H1 (cell line): ENCODE measurements around the gene TSPAN15. TPM values are rescaled to one million over a fixed set of nuclear protein-coding genes. Genes with fewer than 3 reads are reported as not detected.

Experiments used
- CTCF ChIA-PET: fragments of 300-600 bp; sonication (Branson Sonifier 250); formaldehyde crosslinking; loops from one replicate; lab custom pipeline; 2021; ENCODE audit not compliant: partially characterized antibody; lab: Charles Lee
- POLR2A ChIA-PET: fragments of 300-600 bp; sonication (Branson Sonifier 250); formaldehyde crosslinking; loops from one replicate; lab custom pipeline; 2021; ENCODE audit warnings: inconsistent platforms; ENCODE audit not compliant: partially characterized antibody; lab: Charles Lee
- DNase-seq, 2 experiments: peaks; one replicate each; pipeline versions ENCODE4 v3.0.0 to v3.0.0-alpha.2; 2010 to 2022; ENCODE audit warnings: low spot score in 2 of 2, low read depth in 1 of 2, mixed read lengths in 1 of 2
- FAIRE-seq: peaks from 2 replicates; lab custom pipeline; 2011; peaks lifted over from hg19 to GRCh38; lab: Jason Lieb, UNC
- H2AFZ ChIP-seq: 2 replicates; pipeline ENCODE4 v1.8.1; 2012; ENCODE audit warnings: low read length, inconsistent platforms
- H2AK5ac ChIP-seq: 2 replicates; pipeline ENCODE4 v1.6.1; 2013; ENCODE audit warnings: low read depth, low read length
- H2BK120ac ChIP-seq: replicated peaks from 2 replicates; pipeline ENCODE3; 2013; ENCODE audit warnings: low read depth, low read length, inconsistent platforms
- H2BK12ac ChIP-seq: 2 replicates; pipeline ENCODE4 v1.6.1; 2013; ENCODE audit warnings: low read depth, low read length
- H2BK15ac ChIP-seq: 2 replicates; pipeline ENCODE4 v1.6.1; 2013; ENCODE audit warnings: low read length
- H2BK20ac ChIP-seq: 2 replicates; pipeline ENCODE4 v1.6.1; 2013; ENCODE audit warnings: low read length
- H2BK5ac ChIP-seq: 2 replicates; pipeline ENCODE4 v1.6.1; 2013; ENCODE audit warnings: low read depth, low read length
- H3K14ac ChIP-seq: 2 replicates; pipeline ENCODE4 v1.6.1; 2013; ENCODE audit warnings: inconsistent platforms; ENCODE audit not compliant: insufficient read length
- H3K18ac ChIP-seq: 2 replicates; pipeline ENCODE4 v1.6.1; 2013; ENCODE audit warnings: low read length; ENCODE audit errors: extremely low read depth
- H3K23ac ChIP-seq: 2 replicates; pipeline ENCODE4 v1.6.1; 2013; ENCODE audit warnings: inconsistent platforms; ENCODE audit not compliant: insufficient read length
- H3K23me2 ChIP-seq: 2 replicates; pipeline ENCODE4 v1.6.1; 2013; ENCODE audit warnings: low read depth, low read length
- H3K27ac ChIP-seq: 2 replicates; pipeline ENCODE4 v1.6.1; 2011; ENCODE audit warnings: low read depth, low read length, inconsistent platforms
- H3K27me3 ChIP-seq, 4 experiments: replicated peaks in 1 of 4; 1 replicate in 1 of 4; 2 replicates in 3 of 4; pipeline versions ENCODE4 v1.6.1 to v1.8.1; 2011 to 2013; ENCODE audit warnings: low read length in 3 of 4, mild to moderate bottlenecking in 3 of 4, inconsistent platforms in 2 of 4, mixed read lengths in 2 of 4, moderate library complexity in 1 of 4; ENCODE audit not compliant: control insufficient read depth in 3 of 4, insufficient read depth in 3 of 4; ENCODE audit errors: extremely low read depth in 1 of 4
- H3K36me3 ChIP-seq, 4 experiments: 2 replicates each; pipeline versions ENCODE4 v1.6.1 to v1.8.1; 2011 to 2013; ENCODE audit warnings: mild to moderate bottlenecking in 4 of 4, low read length in 3 of 4, moderate library complexity in 2 of 4, control low read depth in 1 of 4, inconsistent platforms in 1 of 4; ENCODE audit not compliant: insufficient read depth in 4 of 4, control insufficient read depth in 2 of 4
- H3K4ac ChIP-seq: replicated peaks from 2 replicates; pipeline ENCODE3; 2013; ENCODE audit warnings: low read length, low read depth, mixed read lengths, inconsistent platforms; ENCODE audit not compliant: insufficient read length
- H3K4me1 ChIP-seq, 4 experiments: replicated peaks in 1 of 4; 1 replicate in 1 of 4; 2 replicates in 3 of 4; pipeline versions ENCODE4 v1.6.1 to v1.8.1; 2011 to 2013; ENCODE audit warnings: low read length in 3 of 4, inconsistent platforms in 2 of 4, mixed read lengths in 1 of 4; ENCODE audit not compliant: insufficient read depth in 4 of 4, control insufficient read depth in 3 of 4
- H3K4me2 ChIP-seq, 2 experiments: 2 replicates each; pipeline versions ENCODE4 v1.6.1 to v1.8.1; 2011 to 2013; ENCODE audit warnings: low read depth in 2 of 2, low read length in 2 of 2, control low read depth in 1 of 2, inconsistent platforms in 1 of 2, mild to moderate bottlenecking in 1 of 2; ENCODE audit not compliant: insufficient read depth in 1 of 2
- H3K4me3 ChIP-seq, 4 experiments: fragments of 200-600, 300-600 bp in 1 of 4; sonication (generic), shearing (Covaris generic), sonication (Bioruptor Twin) in 1 of 4; 2 replicates each; pipeline versions ENCODE4 v1.5.1 to v1.8.1; 2011 to 2016; ENCODE audit warnings: low read length in 4 of 4, low read depth in 3 of 4, control low read depth in 2 of 4, inconsistent platforms in 2 of 4, mild to moderate bottlenecking in 2 of 4, mixed read lengths in 1 of 4, moderate library complexity in 1 of 4; ENCODE audit not compliant: insufficient read depth in 2 of 4; ENCODE audit errors: extremely low read depth in 1 of 4
- H3K56ac ChIP-seq: replicated peaks from 2 replicates; pipeline ENCODE3; 2013; ENCODE audit warnings: low read depth, mild to moderate bottlenecking, mixed read lengths, low read length, inconsistent platforms; ENCODE audit not compliant: insufficient read length
- H3K79me1 ChIP-seq: 2 replicates; pipeline ENCODE4 v1.6.1; 2013; ENCODE audit warnings: low read depth, low read length, control low read depth
- H3K79me2 ChIP-seq, 2 experiments: 2 replicates each; pipeline versions ENCODE4 v1.6.1 to v1.8.1; 2012 to 2013; ENCODE audit warnings: low read length in 2 of 2, mild to moderate bottlenecking in 2 of 2, inconsistent platforms in 1 of 2; ENCODE audit not compliant: insufficient read depth in 2 of 2, control insufficient read depth in 1 of 2
- H3K9ac ChIP-seq, 4 experiments: replicated peaks in 1 of 4; 1 replicate in 1 of 4; 2 replicates in 3 of 4; pipeline versions ENCODE4 v1.6.1 to v1.8.1; 2011 to 2013; ENCODE audit warnings: low read depth in 3 of 4, low read length in 3 of 4, control low read depth in 2 of 4, mild to moderate bottlenecking in 2 of 4, moderate library complexity in 2 of 4, inconsistent platforms in 1 of 4; ENCODE audit errors: extremely low read depth in 1 of 4
- H3K9me3 ChIP-seq, 2 experiments: 2 replicates each; pipeline versions ENCODE4 v1.6.1 to v1.8.1; 2012 to 2013; ENCODE audit warnings: mild to moderate bottlenecking in 2 of 2, moderate library complexity in 2 of 2, control low read depth in 1 of 2, inconsistent platforms in 1 of 2, low read depth in 1 of 2, low read length in 1 of 2, mixed read lengths in 1 of 2; ENCODE audit not compliant: insufficient read depth in 2 of 2
- H4K20me1 ChIP-seq, 2 experiments: replicated peaks in 1 of 2; 2 replicates each; pipeline versions ENCODE3 to v1.8.1; 2011 to 2013; ENCODE audit warnings: inconsistent platforms in 2 of 2, low read length in 2 of 2, mild to moderate bottlenecking in 1 of 2; ENCODE audit not compliant: insufficient read depth in 2 of 2, control insufficient read depth in 1 of 2
- H4K5ac ChIP-seq: 2 replicates; pipeline ENCODE4 v1.6.1; 2013; ENCODE audit warnings: low read length, low read depth, mixed read lengths, inconsistent platforms; ENCODE audit not compliant: insufficient read length
- H4K8ac ChIP-seq: 2 replicates; pipeline ENCODE4 v1.8.0; 2013; ENCODE audit warnings: mild to moderate bottlenecking, moderate library complexity, low read length, inconsistent platforms; ENCODE audit not compliant: insufficient read depth; ENCODE audit errors: extremely low read depth
- H4K91ac ChIP-seq: replicated peaks from 2 replicates; pipeline ENCODE3; 2013; ENCODE audit warnings: low read length, mixed read lengths, inconsistent platforms; ENCODE audit not compliant: insufficient read length
- BRCA1 ChIP-seq: IDR thresholded peaks from 2 replicates; pipeline ENCODE4 v1.6.1; 2012; ENCODE audit warnings: low read depth, low read length, improper control_type of control experiment
- WGBS, 2 experiments: shearing (Covaris generic) in 1 of 2; methylation state at CpG; one replicate each; pipeline versions ENCODE4 v1.1.6 to v1.1.7; 2013 to 2015; ENCODE audit warnings: low lambda C conversion rate in 2 of 2, mixed read lengths in 2 of 2, inconsistent platforms in 1 of 2, low coverage in 1 of 2, missing lambda C conversion rate in 1 of 2; ENCODE audit not compliant: insufficient replicate concordance in 2 of 2, insufficient coverage in 1 of 2, insufficient read length in 1 of 2; ENCODE audit errors: extremely low coverage in 1 of 2, missing lambda C conversion rate in 1 of 2; 5-methylcytosine and 5-hydroxymethylcytosine counted together
- polyA plus RNA-seq, 7 experiments: library from polyadenylated mRNA; depleted of rRNA in 3 of 7; stranded (reverse) in 5 of 7; unstranded in 2 of 7; fragments of >200 nt in 5 of 7; fragments of 200-250 nt in 2 of 7; gene quantifications; 1 replicate in 5 of 7; 2 replicates in 1 of 7; 4 replicates in 1 of 7; pipeline versions ENCODE4 v1.2.1 to v1.2.3, GENCODE V29; 2011 to 2013; ENCODE audit warnings: missing spikeins in 2 of 7, mixed read lengths in 2 of 7
- total RNA-seq: library from RNA; stranded (reverse); fragmentation: NEBNext Ultra II Directional; extraction: Animal tissue kit (Norgen Biotek cat#: 25700); gene quantifications from 2 replicates; pipeline ENCODE4 v1.2.1, GENCODE V29; 2021

The TSPAN15 gene
- total and polyA plus RNA-seq, 2 of the 8 experiments (the other 6 are each of a cell fraction or from before 2014, with no cell fraction given), result 9.7 to 20.0 TPM

DNA sequence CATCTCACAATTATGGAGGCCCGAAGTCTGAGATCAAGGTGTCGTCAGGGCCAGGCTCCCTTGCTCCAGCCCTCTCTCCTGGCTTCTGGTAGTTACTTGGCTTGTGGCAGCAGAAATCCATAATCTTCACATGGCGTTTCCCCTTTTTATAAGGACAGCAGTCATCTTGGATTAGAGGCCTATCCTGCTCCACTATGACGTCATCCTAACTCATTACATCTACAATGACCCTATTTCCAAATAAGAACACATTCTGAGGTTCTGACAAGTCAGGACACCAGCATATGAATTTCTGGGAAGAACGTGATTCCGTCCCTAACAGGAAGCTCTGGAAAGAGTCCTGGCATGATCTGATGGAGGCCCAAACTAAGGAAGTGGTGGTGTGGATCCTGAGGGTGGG lies 86.2 kb downstream of the TSPAN15 start:
- H2BK120ac ChIP-seq, result no peak overlapping the region
- POLR2A ChIA-PET, result no interaction called here
- H4K20me1 ChIP-seq, result no peaks in the 10 kb centered on the region
- no peaks in the 10 kb centered on the region for H3K79me2 ChIP-seq
- H3K27ac ChIP-seq, result no peak overlapping the region
- H4K91ac ChIP-seq, result no peak overlapping the region
- WGBS, 2 experiments, result 80% methylated on average over 6 of the region's 6 CpGs; no CpG with 5 or more reads in 1 of the 2 experiments
- H3K36me3 ChIP-seq, result no peaks in the 10 kb centered on the region; a peak in 1 of 8 replicates
- H3K4me1 ChIP-seq, result no peaks in the 10 kb centered on the region
- H3K4ac ChIP-seq, result no peak overlapping the region
- CTCF ChIA-PET, result interaction anchor here (3.5 kb wide), 1 partner anchor 22 kb away, joined by 12 read pairs; no protein-coding TSS in a partner anchor
- FAIRE-seq (no peak), DNase-seq (no peak)
- no peak overlapping the region for H3K14ac ChIP-seq
- no peak overlapping the region for H3K4me3 ChIP-seq
- no peak overlapping the region for H3K18ac ChIP-seq
- H2AK5ac ChIP-seq, result no peak overlapping the region
- no peak overlapping the region for H3K23ac ChIP-seq
- H2BK20ac ChIP-seq, result no peak overlapping the region
- no peak overlapping the region for H2BK12ac ChIP-seq
- H3K56ac ChIP-seq, result no peak overlapping the region
- no peak overlapping the region for H4K5ac ChIP-seq
- no peak overlapping the region for H2BK5ac ChIP-seq
- no peaks in the 10 kb centered on the region; a peak in 1 of 7 replicates for H3K27me3 ChIP-seq
- no peak overlapping the region for H2AFZ ChIP-seq
- H3K9ac ChIP-seq, result no peak overlapping the region
- H3K4me2 ChIP-seq, result no peak overlapping the region
- no peak overlapping the region for H2BK15ac ChIP-seq
- no peak overlapping the region for H4K8ac ChIP-seq
- H3K79me1 ChIP-seq, result no peaks in the 10 kb centered on the region
- H3K23me2 ChIP-seq, result no peaks in the 10 kb centered on the region
- peaks cover 21% of the 10 kb centered on the region in 2 experiments for H3K9me3 ChIP-seq
- no peak for TF ChIP-seq BRCA1
